ENCODE results near the gene SYT12.

GRCh38 chr11:66979336-66979980, 43.5 kb upstream of the SYT12 start:
- TF ChIP-seq CTCF (conservative IDR thresholded peaks at IDR 0.05; ENCODE audit: low read length): no peak
- no peak for TF ChIP-seq EZH2phosphoT487 (IDR thresholded peaks at IDR 0.05; ENCODE audit: borderline replicate concordance)

All from Loucy (cell line).